Measurements from ENCODE around the gene NPC1L1.

The NPC1L1 gene

DNA sequence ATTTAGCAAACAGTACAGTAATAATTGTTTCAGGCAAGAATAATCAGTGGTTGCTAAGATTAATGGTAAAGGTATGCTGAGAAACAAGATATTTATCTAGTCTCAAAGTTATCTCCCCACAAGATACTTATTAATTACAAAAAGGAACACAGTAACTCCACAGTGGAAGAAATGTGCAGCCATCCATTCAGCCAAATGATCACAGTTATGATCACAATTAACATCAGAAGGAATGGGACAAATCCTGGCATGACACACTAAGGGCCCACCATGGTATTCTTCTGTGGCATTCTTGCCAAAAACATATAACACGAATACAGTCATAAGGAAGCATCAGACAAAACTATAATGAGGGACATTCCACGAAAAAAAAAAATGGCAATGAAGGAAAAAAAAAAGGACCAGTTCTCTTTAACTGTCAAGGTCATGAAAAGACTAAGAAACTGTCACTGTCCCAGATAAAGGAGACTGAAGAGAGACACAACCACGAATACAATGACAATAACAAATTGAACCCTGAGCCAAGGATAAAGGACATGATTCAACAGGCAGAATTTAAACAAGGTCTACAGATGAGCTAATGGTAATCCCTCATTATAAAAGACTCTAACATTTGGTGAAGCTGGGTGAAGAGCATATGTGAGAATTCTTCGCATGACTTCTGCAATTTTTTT lies 71.5 kb downstream of the NPC1L1 start:
- no peak for DNase-seq

- DNase-seq, result no peak
Measured at GRCh38 chr7:44467217-44467548, 73.9 kb downstream of the NPC1L1 start.

- no peak for DNase-seq
Measured at GRCh38 chr7:44466300-44467216, 74.6 kb downstream of the NPC1L1 start.

DNA sequence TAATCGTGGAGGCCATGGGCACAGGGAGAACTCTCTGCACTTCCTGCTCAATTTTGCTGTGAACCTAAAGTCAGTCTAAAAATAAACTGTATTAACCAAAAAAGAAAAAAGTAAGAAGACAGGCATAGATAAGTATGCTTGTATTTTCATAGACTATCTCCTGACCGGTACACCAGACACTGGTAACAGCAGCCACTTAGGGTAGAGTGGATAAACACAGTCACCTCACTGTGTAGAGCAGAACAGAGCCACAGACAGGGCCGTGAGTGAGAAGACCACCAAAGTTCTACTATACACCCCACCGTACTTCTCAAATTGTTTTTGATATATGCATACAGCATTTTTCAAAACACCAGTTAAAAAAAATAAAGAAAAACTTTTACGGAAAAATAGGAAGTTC lies 75.6 kb downstream of the NPC1L1 start:
- no peak for DNase-seq

DNA sequence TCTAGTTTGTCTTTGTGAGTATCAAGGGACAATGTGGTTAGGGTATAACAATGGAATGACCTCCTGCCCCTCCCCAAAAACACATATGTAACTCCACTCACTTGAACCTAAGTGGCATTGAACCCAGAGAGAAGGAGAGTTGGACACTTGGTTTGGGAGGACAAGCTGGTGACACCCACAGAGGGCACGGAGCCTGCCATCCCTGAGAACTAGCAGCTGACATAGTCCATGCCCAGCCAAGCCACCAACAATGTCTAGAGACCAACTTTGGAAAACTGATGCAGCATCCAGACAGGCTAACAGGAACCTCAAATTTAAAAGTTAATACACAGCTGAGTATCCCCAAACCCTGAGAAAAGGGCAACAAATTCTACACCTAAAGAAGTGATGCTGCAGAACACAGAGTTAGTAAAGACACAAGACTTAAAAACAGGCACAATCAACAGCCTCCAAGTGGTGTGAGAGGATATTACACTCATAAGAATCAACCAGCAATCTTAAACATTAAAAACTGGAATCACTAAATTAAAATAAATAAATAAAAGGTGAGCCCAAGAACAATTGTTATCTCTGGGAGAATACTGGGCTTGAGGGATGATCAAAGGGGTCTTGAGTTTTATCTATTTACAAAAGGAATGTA lies 77.8 kb downstream of the NPC1L1 start:
- DNase-seq, result no peak
